ENCODE data around the gene PRPSAP1.
"Not testable (repeated sequence)": the region's sequence is repeated elsewhere in the genome, so short reads cannot be mapped to it uniquely, and the experiment has no call there.

PRPSAP1 gene

DNA sequence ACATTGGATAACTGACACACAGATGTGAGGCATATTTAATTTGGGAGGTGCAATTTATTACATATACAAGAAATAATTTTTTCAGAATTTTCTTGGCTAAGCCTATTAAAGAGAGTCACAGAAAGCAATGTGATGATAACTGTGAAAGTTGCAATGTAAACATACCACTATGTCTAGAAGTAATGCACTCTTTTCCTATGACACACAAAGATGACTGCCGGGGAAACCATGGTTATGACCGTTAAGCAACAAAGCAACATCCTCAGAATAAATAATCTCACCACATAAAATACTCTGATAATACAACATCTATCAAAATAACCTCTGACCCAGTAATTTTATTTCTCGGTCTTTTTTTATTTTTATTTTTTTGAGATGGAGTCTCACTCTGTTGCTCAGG lies 35.1 kb downstream of the PRPSAP1 start:
- no peak for DNase-seq

- no peak for DNase-seq
These were observed 36.2 kb downstream of the PRPSAP1 start for GRCh38 chr17:76317535-76317934.

DNA sequence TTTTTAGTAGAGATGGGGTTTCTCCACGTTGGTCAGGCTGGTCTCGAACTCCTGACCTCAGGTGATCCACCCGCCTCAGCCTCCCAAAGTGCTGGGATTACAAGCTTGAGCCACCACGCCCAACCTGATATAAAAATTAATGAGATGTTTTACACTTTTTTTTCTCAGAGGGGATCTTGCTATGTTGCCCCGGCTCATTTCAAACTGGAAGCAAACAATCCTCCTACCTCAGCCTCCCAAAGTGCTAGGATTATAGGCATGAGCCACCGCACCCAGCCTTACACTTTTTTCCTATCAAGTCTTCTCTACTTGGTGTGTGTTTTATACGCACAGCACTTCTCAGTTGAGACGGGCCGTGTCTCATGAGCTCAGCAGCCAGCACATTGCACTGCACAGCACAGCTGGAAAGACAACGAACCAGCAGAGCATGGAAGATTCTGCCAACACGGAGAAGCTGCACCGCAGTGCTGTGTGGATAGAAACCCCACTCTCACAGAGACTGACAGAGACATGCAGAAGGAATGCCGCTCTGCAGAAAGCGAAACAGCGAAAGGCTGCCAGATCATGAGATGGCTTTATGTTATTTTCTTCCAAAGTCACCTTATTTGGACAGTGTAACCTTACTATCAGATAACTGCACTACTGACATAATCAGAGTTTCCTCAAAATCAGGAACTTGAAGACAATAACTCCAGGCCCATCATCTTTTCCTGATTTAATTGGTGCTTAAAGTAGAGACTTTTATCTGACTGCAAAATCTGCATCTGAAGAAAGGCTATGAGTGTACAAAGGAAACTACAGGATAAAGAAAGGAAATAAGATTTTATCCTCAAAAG lies 39.1 kb downstream of the PRPSAP1 start:
- no peak for DNase-seq

GRCh38 chr17:76312735-76313134 lies 41.0 kb downstream of the PRPSAP1 start:
- no peak for DNase-seq

- DNase-seq, result no peak
These were observed 44.3 kb downstream of the PRPSAP1 start for GRCh38 chr17:76309461-76309860.

DNA sequence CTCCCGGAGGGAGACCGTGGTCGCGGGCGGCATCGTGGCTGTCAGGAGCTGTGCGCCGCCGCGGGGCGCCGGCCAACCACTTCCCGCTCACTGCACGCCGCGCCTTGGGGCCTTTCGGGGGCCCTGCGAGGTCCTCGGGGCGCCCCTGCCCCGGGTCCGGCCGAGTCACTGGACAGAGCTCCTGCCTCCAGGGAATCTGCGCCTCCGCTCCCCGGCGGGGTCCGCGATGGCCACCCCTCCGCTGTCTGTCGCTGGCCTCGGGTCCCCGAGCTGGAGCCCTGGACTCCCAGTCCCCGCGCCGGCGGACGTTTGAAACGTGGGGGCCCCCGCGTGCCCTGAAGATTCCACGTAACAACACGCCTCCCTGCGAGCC lies 45.8 kb downstream of the PRPSAP1 start, which contains the start of gene QRICH2:
QRICH2 (minus strand) TSS at position 311 of the 373 bp plus-strand sequence; CDS start at position 33, 278 bp downstream.
- no peak for DNase-seq

DNA sequence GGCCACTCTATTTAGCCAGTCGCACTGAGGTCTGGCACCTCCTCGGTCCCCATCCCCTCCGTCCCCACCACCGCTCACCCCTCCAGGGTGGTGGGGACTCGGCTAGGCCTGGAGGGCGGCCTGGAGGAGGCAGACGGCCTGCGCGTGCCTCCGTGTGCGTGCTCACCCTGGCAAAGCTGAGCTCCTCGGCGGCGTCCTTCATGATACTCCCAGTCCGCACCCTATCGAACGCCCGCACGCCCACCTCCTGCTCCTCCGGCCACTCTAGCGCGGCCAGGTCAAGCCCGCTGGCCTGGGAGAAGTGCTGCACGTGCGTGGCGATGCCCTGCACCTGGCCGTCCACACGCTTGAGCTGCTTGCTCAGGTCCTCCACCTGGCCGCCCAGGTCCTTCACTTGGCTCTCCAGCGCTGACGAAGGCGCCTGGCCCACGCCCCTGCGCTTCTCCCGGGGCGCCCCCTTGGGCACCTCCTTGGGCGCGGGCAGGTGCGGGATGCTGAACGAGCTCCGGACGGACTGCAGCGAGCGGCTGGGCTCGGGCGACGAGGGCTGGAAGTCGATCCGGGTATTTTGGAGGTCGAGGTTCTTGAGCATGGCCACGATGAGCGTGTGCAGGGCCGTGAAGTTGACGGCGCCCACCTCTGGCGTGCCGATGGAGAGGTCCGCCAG lies 46.3 kb downstream of the PRPSAP1 start:
- DNase-seq, result no peak

DNA sequence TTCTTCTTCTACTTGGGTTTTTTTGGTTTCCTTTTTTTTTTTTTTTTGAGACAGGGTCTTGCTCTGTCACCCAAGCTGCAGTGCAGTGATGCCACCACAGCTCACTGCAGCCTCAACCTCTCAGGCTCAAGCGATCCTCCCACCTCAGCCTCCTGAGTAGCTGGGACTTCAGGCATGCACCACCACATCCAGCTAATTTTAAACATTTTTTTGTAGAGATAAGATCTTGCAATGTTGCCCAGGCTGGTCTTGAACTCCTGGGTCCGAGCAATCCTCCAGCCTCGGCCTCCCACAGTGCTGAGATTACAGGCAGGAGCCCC lies 48.6 kb downstream of the PRPSAP1 start:
- not testable (repeated sequence) for DNase-seq

DNA sequence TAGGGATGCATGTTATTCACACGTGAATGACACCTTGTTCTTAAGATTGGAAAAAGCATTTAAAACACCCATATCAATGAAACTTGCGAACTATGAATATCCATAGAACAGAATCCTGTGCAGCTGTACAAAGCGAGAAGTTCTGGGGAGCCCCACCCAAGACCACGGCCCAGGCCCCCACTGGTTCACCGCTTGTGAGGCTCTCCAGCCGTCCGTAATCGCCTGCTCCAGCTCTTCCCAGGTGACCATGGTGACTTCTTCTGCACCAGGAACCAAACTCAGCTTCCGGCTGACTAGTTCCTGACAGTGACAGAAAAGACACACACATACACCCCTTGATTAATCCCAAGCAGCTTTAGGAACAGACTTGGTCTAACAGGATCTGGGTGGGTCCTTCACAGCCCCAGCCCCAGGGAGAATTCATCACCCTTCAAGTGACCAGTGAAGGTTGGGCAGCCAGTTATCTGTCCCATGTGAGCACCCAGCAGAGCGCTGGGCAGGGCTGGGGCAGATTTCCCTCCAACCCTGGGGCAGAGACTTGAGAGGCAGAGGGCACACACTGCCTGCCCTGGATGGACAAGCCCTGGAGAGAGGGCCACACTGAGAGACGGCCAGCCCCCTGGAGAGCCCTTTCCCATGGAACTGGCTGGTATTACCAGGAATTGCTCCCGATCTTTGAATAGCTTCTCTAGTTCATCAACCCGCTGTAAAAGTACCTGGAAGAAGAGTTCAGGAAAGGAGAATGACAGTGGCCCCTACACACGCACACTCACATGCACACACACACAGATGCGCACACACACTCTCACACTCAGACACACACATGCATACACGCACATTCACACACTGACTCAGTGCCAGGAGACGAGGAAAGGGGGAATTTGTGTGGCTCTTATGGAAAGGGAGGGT lies 49.2 kb downstream of the PRPSAP1 start:
- DNase-seq, result no peak

DNA sequence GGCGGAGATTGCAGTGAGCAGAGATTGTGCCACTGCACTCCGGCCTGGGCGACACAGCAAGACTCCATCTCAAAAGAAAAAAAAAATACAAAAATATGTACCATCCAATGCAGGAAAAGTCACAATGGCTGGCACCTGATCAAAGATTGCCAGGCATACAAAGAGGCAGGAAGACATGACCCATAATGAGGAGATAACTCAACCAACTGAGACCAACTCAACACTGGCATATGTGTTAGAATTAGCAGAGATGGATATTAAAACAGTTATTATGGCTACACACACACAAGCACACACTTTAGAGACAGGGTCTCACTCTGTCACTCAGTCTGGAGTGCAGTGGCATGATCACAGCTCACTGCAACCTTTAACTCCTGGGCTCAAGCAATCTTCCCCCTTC lies 56.3 kb downstream of the PRPSAP1 start:
- DNase-seq, result no peak

GRCh38 chr17:76296889-76297288 lies 56.8 kb downstream of the PRPSAP1 start:
- DNase-seq, result no peak

GRCh38 chr17:76296186-76296585 lies 57.5 kb downstream of the PRPSAP1 start:
- DNase-seq, result no peak

- DNase-seq, result no peak
These were observed 60.6 kb downstream of the PRPSAP1 start for GRCh38 chr17:76293106-76293505.

DNA sequence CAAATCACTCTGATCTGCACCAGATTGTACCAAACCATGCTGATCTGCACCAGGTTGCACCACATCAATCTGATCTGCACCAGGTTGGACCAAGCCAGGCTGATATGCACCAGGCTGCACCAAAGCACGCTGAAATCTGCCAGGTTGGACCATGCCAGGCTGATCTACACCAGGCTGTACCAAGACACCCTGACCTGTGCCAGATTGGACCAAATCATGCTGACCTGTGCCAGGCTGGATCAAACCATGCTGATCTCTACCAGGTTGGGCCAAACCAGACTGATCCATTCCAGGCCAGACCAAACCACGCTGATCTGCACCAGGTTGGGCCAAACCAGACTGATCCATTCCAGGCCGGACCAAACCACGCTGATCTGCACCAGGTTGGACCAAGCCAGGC lies 61.1 kb downstream of the PRPSAP1 start:
- no peak for DNase-seq

DNA sequence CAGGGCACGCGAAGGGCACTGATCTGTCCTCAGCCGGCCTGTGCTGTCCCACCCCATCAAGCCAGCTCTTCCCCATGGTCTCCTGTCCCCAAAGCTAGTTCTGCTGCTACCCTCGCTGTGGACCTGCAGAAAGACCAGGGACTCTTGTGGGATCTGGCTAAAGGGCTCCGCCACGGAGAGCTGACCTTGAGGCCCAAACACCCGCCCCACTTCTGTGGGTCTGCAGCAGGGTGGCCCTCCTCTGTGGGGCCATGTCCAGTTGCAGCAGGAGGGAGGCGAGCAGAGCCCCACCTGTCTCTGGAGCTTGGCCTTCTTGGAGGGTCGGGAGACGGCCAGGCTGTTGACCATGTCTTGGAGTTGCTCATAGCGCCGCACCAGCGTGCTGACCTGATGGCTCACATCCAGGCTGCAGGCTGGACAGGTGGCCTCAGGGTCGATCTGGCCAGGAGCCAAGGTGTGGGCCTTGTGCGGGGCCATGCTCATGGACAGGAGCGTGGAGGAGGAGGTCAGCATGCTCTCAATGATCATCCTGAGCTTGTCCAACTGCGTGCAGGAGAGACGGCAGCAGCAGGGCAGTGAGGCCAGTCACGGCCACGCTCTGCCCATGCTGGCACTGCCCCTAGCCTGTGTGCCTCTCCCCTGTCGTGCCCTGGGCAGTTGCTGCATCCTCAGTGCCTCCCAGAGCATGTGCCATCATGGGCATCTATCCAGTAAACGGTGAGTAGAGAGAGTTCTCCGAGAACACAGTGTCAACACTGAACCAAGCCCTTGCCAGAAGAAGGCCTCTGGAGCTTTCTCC lies 71.9 kb downstream of the PRPSAP1 start:
- DNase-seq, result no peak

- no peak for DNase-seq
These were observed 73.1 kb downstream of the PRPSAP1 start for GRCh38 chr17:76280650-76281049.

DNA sequence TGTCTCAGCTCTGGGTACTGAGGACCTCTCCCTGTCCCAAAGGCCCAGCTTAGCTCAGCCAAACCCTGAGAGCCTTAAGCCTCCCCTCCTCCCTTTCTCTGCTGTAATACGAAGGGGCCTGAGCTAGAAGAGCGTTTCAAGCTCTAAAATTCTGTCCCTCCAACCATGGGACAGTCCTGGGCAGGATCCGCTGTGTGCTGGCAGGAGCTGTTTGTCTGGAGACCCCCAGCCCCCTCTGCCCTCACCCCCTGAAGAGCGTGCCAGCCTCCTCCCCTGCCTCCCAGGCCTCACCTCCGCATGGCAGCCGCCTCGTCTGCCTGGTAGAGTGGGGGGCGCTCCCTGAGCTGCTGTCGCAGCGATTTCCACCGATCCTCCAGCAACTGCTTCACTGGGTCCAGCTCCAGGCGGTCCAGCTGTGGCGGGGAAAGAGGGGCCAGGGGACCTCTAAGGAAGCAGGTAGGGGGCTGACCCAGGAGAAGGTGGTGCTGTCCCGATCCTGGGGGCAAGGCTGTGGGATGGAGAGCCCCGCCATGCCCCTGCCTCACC lies 73.9 kb downstream of the PRPSAP1 start:
- no peak for DNase-seq

DNA sequence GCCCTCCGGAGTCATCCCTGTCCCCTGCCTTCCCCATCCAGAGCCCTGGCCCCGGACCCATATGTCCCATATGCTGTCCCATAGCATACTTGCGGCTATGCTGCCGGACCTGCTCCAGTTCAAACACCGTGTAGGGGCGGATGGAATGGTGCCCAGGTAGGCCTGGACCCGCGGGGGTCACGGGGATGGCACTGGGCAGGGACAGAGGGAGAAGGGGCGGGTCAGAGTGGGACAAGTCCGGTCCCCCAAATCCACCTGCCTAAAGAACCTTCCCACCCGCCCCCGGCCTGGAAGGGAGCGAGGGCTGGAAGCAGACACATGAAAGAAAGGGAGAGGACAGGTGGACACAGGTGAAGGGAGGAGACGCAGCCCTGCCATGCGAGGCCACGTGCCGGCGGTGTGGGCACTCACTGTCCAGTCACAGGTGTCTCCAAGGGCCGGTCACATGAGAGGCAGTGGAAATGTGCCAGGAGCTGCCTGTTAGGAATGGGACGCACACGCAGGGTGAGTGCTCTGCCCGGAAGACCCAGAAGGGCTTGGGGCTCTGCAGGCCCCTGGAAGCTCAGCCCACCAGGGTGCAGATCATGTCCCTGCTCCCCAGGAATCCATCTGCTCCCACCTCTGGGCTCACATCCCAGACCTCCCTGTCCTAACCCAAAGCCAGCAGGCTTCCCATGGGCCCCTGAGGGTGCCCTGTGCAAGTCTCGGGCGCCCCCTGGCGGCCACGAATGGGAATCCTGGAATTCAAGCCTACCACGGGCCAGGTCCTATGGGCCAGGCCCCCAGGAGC lies 74.6 kb downstream of the PRPSAP1 start:
- DNase-seq, result peak; percentile 84

DNA sequence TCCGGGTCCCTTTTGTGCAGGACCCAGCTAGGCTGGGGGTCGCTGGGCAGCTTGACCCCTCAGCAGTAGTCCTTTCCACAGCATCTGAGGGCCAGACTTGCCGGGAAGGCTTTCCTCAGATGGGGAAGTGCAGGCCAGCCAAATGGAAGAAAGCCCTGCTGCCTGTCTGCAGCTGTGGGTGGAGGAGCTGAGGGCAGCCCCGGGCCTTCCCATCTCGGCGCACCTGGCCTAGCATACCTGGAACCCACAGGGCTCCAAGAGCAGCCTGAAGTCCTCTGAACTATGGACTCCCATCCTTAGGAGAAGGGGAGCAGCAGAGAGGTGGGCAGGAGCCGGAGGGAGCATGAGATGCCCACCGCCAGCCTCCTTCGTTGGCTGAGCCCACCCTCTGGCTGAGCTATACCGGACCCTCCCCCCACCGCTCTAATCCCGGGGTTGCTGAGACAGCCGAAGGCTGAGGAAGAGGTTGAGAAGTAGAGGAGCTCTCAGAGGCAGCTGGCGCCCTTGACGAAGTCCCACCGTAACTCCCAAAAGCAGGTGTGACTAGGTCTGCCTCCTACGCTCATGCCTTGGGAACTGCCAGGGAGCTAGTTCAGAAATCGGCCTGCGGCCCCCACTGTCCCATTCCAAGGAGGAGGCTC lies 75.3 kb downstream of the PRPSAP1 start:
- no peak for DNase-seq

GRCh38 chr17:76277300-76278267 lies 76.1 kb downstream of the PRPSAP1 start:
- DNase-seq, result no peak

Measured in stimulated activated CD4-positive, alpha-beta T cell treated with anti-CD3 and anti-CD28 coated beads, Interleukin-1b, Interleukin-23, amount 100 ng/mL, for 48 hours (primary cell).